H1 (cell line): ENCODE data around the gene SAE1. TPM values are rescaled to one million over a fixed set of nuclear protein-coding genes. Genes with fewer than 3 reads are reported as not detected.

Experiments used
- CTCF ChIA-PET: fragments of 300-600 bp; sonication (Branson Sonifier 250); formaldehyde crosslinking; loops from one replicate; lab custom pipeline; 2021; ENCODE audit not compliant: partially characterized antibody; lab: Charles Lee
- POLR2A ChIA-PET: fragments of 300-600 bp; sonication (Branson Sonifier 250); formaldehyde crosslinking; loops from one replicate; lab custom pipeline; 2021; ENCODE audit warnings: inconsistent platforms; ENCODE audit not compliant: partially characterized antibody; lab: Charles Lee
- DNase-seq, 2 experiments: peaks; one replicate each; pipeline versions ENCODE4 v3.0.0 to v3.0.0-alpha.2; 2010 to 2022; ENCODE audit warnings: low spot score in 2 of 2, low read depth in 1 of 2, mixed read lengths in 1 of 2
- FAIRE-seq: peaks from 2 replicates; lab custom pipeline; 2011; peaks lifted over from hg19 to GRCh38; lab: Jason Lieb, UNC
- H2AFZ ChIP-seq: 2 replicates; pipeline ENCODE4 v1.8.1; 2012; ENCODE audit warnings: low read length, inconsistent platforms
- H2AK5ac ChIP-seq: 2 replicates; pipeline ENCODE4 v1.6.1; 2013; ENCODE audit warnings: low read depth, low read length
- H2BK120ac ChIP-seq: replicated peaks from 2 replicates; pipeline ENCODE3; 2013; ENCODE audit warnings: low read depth, low read length, inconsistent platforms
- H2BK12ac ChIP-seq: 2 replicates; pipeline ENCODE4 v1.6.1; 2013; ENCODE audit warnings: low read depth, low read length
- H2BK15ac ChIP-seq: 2 replicates; pipeline ENCODE4 v1.6.1; 2013; ENCODE audit warnings: low read length
- H2BK20ac ChIP-seq: 2 replicates; pipeline ENCODE4 v1.6.1; 2013; ENCODE audit warnings: low read length
- H2BK5ac ChIP-seq: 2 replicates; pipeline ENCODE4 v1.6.1; 2013; ENCODE audit warnings: low read depth, low read length
- H3K14ac ChIP-seq: 2 replicates; pipeline ENCODE4 v1.6.1; 2013; ENCODE audit warnings: inconsistent platforms; ENCODE audit not compliant: insufficient read length
- H3K18ac ChIP-seq: 2 replicates; pipeline ENCODE4 v1.6.1; 2013; ENCODE audit warnings: low read length; ENCODE audit errors: extremely low read depth
- H3K23ac ChIP-seq: 2 replicates; pipeline ENCODE4 v1.6.1; 2013; ENCODE audit warnings: inconsistent platforms; ENCODE audit not compliant: insufficient read length
- H3K23me2 ChIP-seq: 2 replicates; pipeline ENCODE4 v1.6.1; 2013; ENCODE audit warnings: low read depth, low read length
- H3K27ac ChIP-seq: 2 replicates; pipeline ENCODE4 v1.6.1; 2011; ENCODE audit warnings: low read depth, low read length, inconsistent platforms
- H3K27me3 ChIP-seq, 4 experiments: replicated peaks in 1 of 4; 1 replicate in 1 of 4; 2 replicates in 3 of 4; pipeline versions ENCODE4 v1.6.1 to v1.8.1; 2011 to 2013; ENCODE audit warnings: low read length in 3 of 4, mild to moderate bottlenecking in 3 of 4, inconsistent platforms in 2 of 4, mixed read lengths in 2 of 4, moderate library complexity in 1 of 4; ENCODE audit not compliant: control insufficient read depth in 3 of 4, insufficient read depth in 3 of 4; ENCODE audit errors: extremely low read depth in 1 of 4
- H3K36me3 ChIP-seq, 4 experiments: 2 replicates each; pipeline versions ENCODE4 v1.6.1 to v1.8.1; 2011 to 2013; ENCODE audit warnings: mild to moderate bottlenecking in 4 of 4, low read length in 3 of 4, moderate library complexity in 2 of 4, control low read depth in 1 of 4, inconsistent platforms in 1 of 4; ENCODE audit not compliant: insufficient read depth in 4 of 4, control insufficient read depth in 2 of 4
- H3K4ac ChIP-seq: replicated peaks from 2 replicates; pipeline ENCODE3; 2013; ENCODE audit warnings: low read length, low read depth, mixed read lengths, inconsistent platforms; ENCODE audit not compliant: insufficient read length
- H3K4me1 ChIP-seq, 4 experiments: replicated peaks in 1 of 4; 1 replicate in 1 of 4; 2 replicates in 3 of 4; pipeline versions ENCODE4 v1.6.1 to v1.8.1; 2011 to 2013; ENCODE audit warnings: low read length in 3 of 4, inconsistent platforms in 2 of 4, mixed read lengths in 1 of 4; ENCODE audit not compliant: insufficient read depth in 4 of 4, control insufficient read depth in 3 of 4
- H3K4me2 ChIP-seq, 2 experiments: 2 replicates each; pipeline versions ENCODE4 v1.6.1 to v1.8.1; 2011 to 2013; ENCODE audit warnings: low read depth in 2 of 2, low read length in 2 of 2, control low read depth in 1 of 2, inconsistent platforms in 1 of 2, mild to moderate bottlenecking in 1 of 2; ENCODE audit not compliant: insufficient read depth in 1 of 2
- H3K4me3 ChIP-seq, 4 experiments: fragments of 200-600, 300-600 bp in 1 of 4; sonication (generic), shearing (Covaris generic), sonication (Bioruptor Twin) in 1 of 4; 2 replicates each; pipeline versions ENCODE4 v1.5.1 to v1.8.1; 2011 to 2016; ENCODE audit warnings: low read length in 4 of 4, low read depth in 3 of 4, control low read depth in 2 of 4, inconsistent platforms in 2 of 4, mild to moderate bottlenecking in 2 of 4, mixed read lengths in 1 of 4, moderate library complexity in 1 of 4; ENCODE audit not compliant: insufficient read depth in 2 of 4; ENCODE audit errors: extremely low read depth in 1 of 4
- H3K56ac ChIP-seq: replicated peaks from 2 replicates; pipeline ENCODE3; 2013; ENCODE audit warnings: low read depth, mild to moderate bottlenecking, mixed read lengths, low read length, inconsistent platforms; ENCODE audit not compliant: insufficient read length
- H3K79me1 ChIP-seq: 2 replicates; pipeline ENCODE4 v1.6.1; 2013; ENCODE audit warnings: low read depth, low read length, control low read depth
- H3K79me2 ChIP-seq, 2 experiments: 2 replicates each; pipeline versions ENCODE4 v1.6.1 to v1.8.1; 2012 to 2013; ENCODE audit warnings: low read length in 2 of 2, mild to moderate bottlenecking in 2 of 2, inconsistent platforms in 1 of 2; ENCODE audit not compliant: insufficient read depth in 2 of 2, control insufficient read depth in 1 of 2
- H3K9ac ChIP-seq, 4 experiments: replicated peaks in 1 of 4; 1 replicate in 1 of 4; 2 replicates in 3 of 4; pipeline versions ENCODE4 v1.6.1 to v1.8.1; 2011 to 2013; ENCODE audit warnings: low read depth in 3 of 4, low read length in 3 of 4, control low read depth in 2 of 4, mild to moderate bottlenecking in 2 of 4, moderate library complexity in 2 of 4, inconsistent platforms in 1 of 4; ENCODE audit errors: extremely low read depth in 1 of 4
- H3K9me3 ChIP-seq, 2 experiments: 2 replicates each; pipeline versions ENCODE4 v1.6.1 to v1.8.1; 2012 to 2013; ENCODE audit warnings: mild to moderate bottlenecking in 2 of 2, moderate library complexity in 2 of 2, control low read depth in 1 of 2, inconsistent platforms in 1 of 2, low read depth in 1 of 2, low read length in 1 of 2, mixed read lengths in 1 of 2; ENCODE audit not compliant: insufficient read depth in 2 of 2
- H4K20me1 ChIP-seq, 2 experiments: replicated peaks in 1 of 2; 2 replicates each; pipeline versions ENCODE3 to v1.8.1; 2011 to 2013; ENCODE audit warnings: inconsistent platforms in 2 of 2, low read length in 2 of 2, mild to moderate bottlenecking in 1 of 2; ENCODE audit not compliant: insufficient read depth in 2 of 2, control insufficient read depth in 1 of 2
- H4K5ac ChIP-seq: 2 replicates; pipeline ENCODE4 v1.6.1; 2013; ENCODE audit warnings: low read length, low read depth, mixed read lengths, inconsistent platforms; ENCODE audit not compliant: insufficient read length
- H4K8ac ChIP-seq: 2 replicates; pipeline ENCODE4 v1.8.0; 2013; ENCODE audit warnings: mild to moderate bottlenecking, moderate library complexity, low read length, inconsistent platforms; ENCODE audit not compliant: insufficient read depth; ENCODE audit errors: extremely low read depth
- H4K91ac ChIP-seq: replicated peaks from 2 replicates; pipeline ENCODE3; 2013; ENCODE audit warnings: low read length, mixed read lengths, inconsistent platforms; ENCODE audit not compliant: insufficient read length
- ATF3 ChIP-seq: IDR thresholded peaks from 2 replicates; pipeline ENCODE4 v1.6.1; 2011; ENCODE audit warnings: low read depth, mild to moderate bottlenecking, low read length; ENCODE audit not compliant: insufficient read depth
- BACH1 ChIP-seq: IDR thresholded peaks from 2 replicates; pipeline ENCODE4 v1.6.1; 2012; ENCODE audit warnings: low read length, improper control_type of control experiment
- BRCA1 ChIP-seq: IDR thresholded peaks from 2 replicates; pipeline ENCODE4 v1.6.1; 2012; ENCODE audit warnings: low read depth, low read length, improper control_type of control experiment
- CBX8 ChIP-seq: fragments of 300-800, 300-1000 bp; sonication (generic); IDR thresholded peaks from 2 replicates; pipeline ENCODE4 v1.7.1; 2016; ENCODE audit warnings: low read depth, low read length, borderline replicate concordance
- CTBP2 ChIP-seq: IDR thresholded peaks from 2 replicates; pipeline ENCODE4 v1.7.0; 2011; ENCODE audit warnings: borderline replicate concordance, mild to moderate bottlenecking, moderate library complexity, mixed read lengths, low read length; ENCODE audit not compliant: insufficient read depth, insufficient read length
- EGR1 ChIP-seq: IDR thresholded peaks from 2 replicates; pipeline ENCODE4 v1.6.1; 2011; ENCODE audit warnings: low read depth, low read length, borderline replicate concordance
- JUN ChIP-seq: IDR thresholded peaks from 2 replicates; pipeline ENCODE4 v1.6.1; 2011; ENCODE audit warnings: low read depth, mild to moderate bottlenecking, improper control_type of control experiment, low read length
- KDM1A ChIP-seq: fragments of 200-600, 300-600 bp; sonication (generic); IDR thresholded peaks from 2 replicates; pipeline ENCODE4 v1.7.1; 2016; ENCODE audit warnings: mild to moderate bottlenecking, low read length, borderline replicate concordance
- RXRA ChIP-seq: IDR thresholded peaks from 2 replicates; pipeline ENCODE4 v1.6.1; 2011; ENCODE audit warnings: low read depth, mild to moderate bottlenecking, low read length, moderate library complexity; ENCODE audit not compliant: insufficient read depth
- TAF1 ChIP-seq: IDR thresholded peaks from 2 replicates; pipeline ENCODE4 v1.6.1; 2011; ENCODE audit warnings: mild to moderate bottlenecking, low read depth, low read length
- YY1 ChIP-seq: IDR thresholded peaks from 2 replicates; pipeline ENCODE4 v1.6.1; 2011; ENCODE audit warnings: low read depth, mild to moderate bottlenecking, low read length
- WGBS, 2 experiments: shearing (Covaris generic) in 1 of 2; methylation state at CpG; one replicate each; pipeline versions ENCODE4 v1.1.6 to v1.1.7; 2013 to 2015; ENCODE audit warnings: low lambda C conversion rate in 2 of 2, mixed read lengths in 2 of 2, inconsistent platforms in 1 of 2, low coverage in 1 of 2, missing lambda C conversion rate in 1 of 2; ENCODE audit not compliant: insufficient replicate concordance in 2 of 2, insufficient coverage in 1 of 2, insufficient read length in 1 of 2; ENCODE audit errors: extremely low coverage in 1 of 2, missing lambda C conversion rate in 1 of 2; 5-methylcytosine and 5-hydroxymethylcytosine counted together
- polyA plus RNA-seq, 7 experiments: library from polyadenylated mRNA; depleted of rRNA in 3 of 7; stranded (reverse) in 5 of 7; unstranded in 2 of 7; fragments of >200 nt in 5 of 7; fragments of 200-250 nt in 2 of 7; gene quantifications; 1 replicate in 5 of 7; 2 replicates in 1 of 7; 4 replicates in 1 of 7; pipeline versions ENCODE4 v1.2.1 to v1.2.3, GENCODE V29; 2011 to 2013; ENCODE audit warnings: missing spikeins in 2 of 7, mixed read lengths in 2 of 7
- total RNA-seq: library from RNA; stranded (reverse); fragmentation: NEBNext Ultra II Directional; extraction: Animal tissue kit (Norgen Biotek cat#: 25700); gene quantifications from 2 replicates; pipeline ENCODE4 v1.2.1, GENCODE V29; 2021

SAE1 gene
- total and polyA plus RNA-seq, 2 of the 8 experiments (the other 6 are each of a cell fraction or from before 2014, with no cell fraction given): 213 to 268 TPM

DNA sequence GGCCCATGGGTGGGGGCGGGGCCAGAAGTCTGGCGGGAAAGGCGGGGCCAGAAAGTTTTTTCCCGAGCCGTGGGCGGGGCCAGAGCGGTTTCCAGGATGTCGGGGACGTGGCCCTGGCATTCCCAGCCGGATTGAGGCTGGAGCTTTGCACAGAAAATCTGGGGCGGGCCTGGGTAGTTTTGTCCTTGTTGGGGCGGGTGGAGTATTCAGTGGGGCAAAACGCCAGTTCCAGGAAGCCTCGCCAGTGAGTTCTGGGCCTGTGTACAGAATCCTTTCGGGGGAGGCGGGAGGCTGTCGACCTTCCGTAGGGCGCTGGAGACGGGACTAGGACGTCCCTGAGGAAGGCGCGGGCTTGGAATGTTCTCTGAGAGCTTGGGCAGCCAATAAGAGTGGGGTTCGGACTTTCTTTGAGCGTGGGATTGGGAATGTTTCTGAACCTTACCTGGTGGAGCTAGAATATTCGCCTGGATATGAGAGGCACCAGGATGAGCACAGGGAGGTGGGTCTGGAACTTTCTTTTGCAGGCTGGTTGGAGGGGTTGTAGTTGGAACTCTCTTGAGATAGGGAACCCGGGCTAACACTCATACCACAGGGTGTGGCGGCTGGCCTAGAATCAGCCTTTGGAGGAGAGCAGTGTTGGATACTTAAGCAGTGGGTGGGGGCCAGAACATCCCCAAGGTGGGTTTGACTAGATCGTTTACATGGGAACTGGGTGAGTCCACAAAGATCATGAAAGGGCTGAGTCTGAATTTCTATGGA lies 127.0 kb downstream of the SAE1 start:
- peak overlapping the region; percentile 86 for H2AK5ac ChIP-seq
- peak overlapping the region; percentile 67; the same call in 1 of the 2 replicates for H3K27ac ChIP-seq
- no peak for DNase-seq
- H3K79me2 ChIP-seq: peaks cover 0 to 15% of the 10 kb centered on the region in 2 experiments; a peak in 2 of 4 replicates
- peaks cover 0 to 8% (median 6%) of the 10 kb centered on the region in 4 experiments; a peak in 6 of 7 replicates for H3K4me1 ChIP-seq
- H3K4me2 ChIP-seq: peak overlapping the region; percentile 86 to 94
- H2BK5ac ChIP-seq: peak overlapping the region; percentile 91
- no peak overlapping the region for H2BK120ac ChIP-seq
- H3K4ac ChIP-seq: no peak overlapping the region
- peak overlapping the region; percentile 20 for H4K5ac ChIP-seq
- H2BK12ac ChIP-seq: peak overlapping the region; percentile 90
- peak overlapping the region; percentile 75; the same call in 1 of the 2 replicates for H4K8ac ChIP-seq
- H2BK20ac ChIP-seq: no peak overlapping the region
- FAIRE-seq: no peak
- no peak overlapping the region for H3K14ac ChIP-seq
- CTCF ChIA-PET: interaction anchor here (1.0 to 6.4 kb wide), 2 partner anchors 12 to 13 kb away, joined by 6 to 74 read pairs; no protein-coding TSS in a partner anchor
- peak overlapping the region; percentile 88; the same call in 1 of the 2 replicates for H2BK15ac ChIP-seq
- no peaks in the 10 kb centered on the region for H3K9me3 ChIP-seq
- 14% methylated on average over 24 of the region's 29 CpGs; no CpG with 5 or more reads in 1 of the 2 experiments for WGBS, 2 experiments
- H3K27me3 ChIP-seq: no peaks in the 10 kb centered on the region
- peak overlapping the region; percentile 62 to 85 (median 78) for H3K4me3 ChIP-seq
- H3K79me1 ChIP-seq: peaks cover 5% of the 10 kb centered on the region
- peak overlapping the region; percentile 87; the same call in 1 of the 2 replicates for H3K18ac ChIP-seq
- peak overlapping the region; percentile 5 for H3K56ac ChIP-seq
- H3K36me3 ChIP-seq: peaks cover 5 to 31% (median 14%) of the 10 kb centered on the region in 4 experiments; a peak in 7 of 8 replicates
- POLR2A ChIA-PET: interaction anchor here (0.8 to 3.6 kb wide), 12 partner anchors 10 to 144 kb away, joined by 3 to 50 read pairs (median 7); partner anchors contain the start of genes INAFM1, SAE1 and ZC3H4
- H3K9ac ChIP-seq: peak overlapping the region; percentile 42 to 90 (median 66)
- H3K23ac ChIP-seq: no peak overlapping the region
- peaks cover 0 to 8% of the 10 kb centered on the region in 2 experiments for H4K20me1 ChIP-seq
- H4K91ac ChIP-seq: no peak overlapping the region
- peaks cover 9% of the 10 kb centered on the region for H3K23me2 ChIP-seq
- no peak overlapping the region for H2AFZ ChIP-seq
- no peak for TF ChIP-seq CTBP2
- no peak; the same call in 1 of the 2 replicates for TF ChIP-seq EGR1
- peak; percentile 74 for TF ChIP-seq TAF1
- no peak for TF ChIP-seq BRCA1
- TF ChIP-seq BACH1: no peak
- TF ChIP-seq ATF3: no peak
- TF ChIP-seq KDM1A: no peak
- no peak for TF ChIP-seq RXRA
- no peak for TF ChIP-seq JUN
- no peak for TF ChIP-seq YY1
- no peak for TF ChIP-seq CBX8
